ENCODE results near the gene ICOS.
"Not testable (repeated sequence)": the region's sequence is repeated elsewhere in the genome, so short reads cannot be mapped to it uniquely, and the experiment has no call there.

The ICOS gene

GRCh38 chr2:203973676-203974075 lies 37.1 kb downstream of the ICOS start:
- ATAC-seq (ENCODE audit: low read depth) (no peak), DNase-seq (ENCODE audit: low spot score) (no peak)
- H3K4me1 ChIP-seq (ENCODE audit: insufficient read depth, poor library complexity, severe bottlenecking): no peaks in the 10 kb centered on the region
- TF ChIP-seq CTCF (IDR thresholded peaks at IDR 0.05; ENCODE audit: poor library complexity, severe bottlenecking): no peak
- H3K36me3 ChIP-seq (ENCODE audit: low read depth): no peaks in the 10 kb centered on the region
- no peak overlapping the region for H3K27ac ChIP-seq (ENCODE audit: poor library complexity, severe bottlenecking)
- no peak overlapping the region for H3K4me3 ChIP-seq (ENCODE audit: severe bottlenecking)
- no peaks in the 10 kb centered on the region for H3K9me3 ChIP-seq (ENCODE audit: severe bottlenecking)
- no peaks in the 10 kb centered on the region for H3K27me3 ChIP-seq (ENCODE audit: insufficient read depth, poor library complexity, severe bottlenecking)

- ATAC-seq (ENCODE audit: low read depth) (no peak), DNase-seq (ENCODE audit: low spot score) (no peak)
- Histone ChIP-seq H3K27ac (ENCODE audit: poor library complexity, severe bottlenecking) (no peak overlapping the region), H3K4me1 (ENCODE audit: insufficient read depth, poor library complexity, severe bottlenecking) (no peaks in the 10 kb centered on the region), H3K4me3 (ENCODE audit: severe bottlenecking) (no peak overlapping the region), H3K9me3 (ENCODE audit: severe bottlenecking) (no peaks in the 10 kb centered on the region), H3K36me3 (ENCODE audit: low read depth) (no peaks in the 10 kb centered on the region), H3K27me3 (ENCODE audit: insufficient read depth, poor library complexity, severe bottlenecking) (no peaks in the 10 kb centered on the region)
- no peak for TF ChIP-seq CTCF (IDR thresholded peaks at IDR 0.05; ENCODE audit: poor library complexity, severe bottlenecking)
These were observed 39.3 kb downstream of the ICOS start for GRCh38 chr2:203975912-203976311.

GRCh38 chr2:203982276-203982675 lies 45.7 kb downstream of the ICOS start:
- H3K36me3 ChIP-seq (ENCODE audit: low read depth): no peaks in the 10 kb centered on the region
- no peaks in the 10 kb centered on the region for H3K27me3 ChIP-seq (ENCODE audit: insufficient read depth, poor library complexity, severe bottlenecking)
- ATAC-seq (ENCODE audit: low read depth) (no peak), DNase-seq (ENCODE audit: low spot score) (no peak)
- no peak overlapping the region for H3K4me3 ChIP-seq (ENCODE audit: severe bottlenecking)
- no peaks in the 10 kb centered on the region for H3K9me3 ChIP-seq (ENCODE audit: severe bottlenecking)
- no peaks in the 10 kb centered on the region for H3K4me1 ChIP-seq (ENCODE audit: insufficient read depth, poor library complexity, severe bottlenecking)
- H3K27ac ChIP-seq (ENCODE audit: poor library complexity, severe bottlenecking): no peak overlapping the region
- no peak for TF ChIP-seq CTCF (IDR thresholded peaks at IDR 0.05; ENCODE audit: poor library complexity, severe bottlenecking)

GRCh38 chr2:203983064-203983715 lies 46.6 kb downstream of the ICOS start:
- H3K36me3 ChIP-seq (ENCODE audit: low read depth): no peaks in the 10 kb centered on the region
- no peaks in the 10 kb centered on the region for H3K27me3 ChIP-seq (ENCODE audit: insufficient read depth, poor library complexity, severe bottlenecking)
- no peak overlapping the region for H3K4me3 ChIP-seq (ENCODE audit: severe bottlenecking)
- H3K27ac ChIP-seq (ENCODE audit: poor library complexity, severe bottlenecking): no peak overlapping the region
- TF ChIP-seq CTCF (IDR thresholded peaks at IDR 0.05; ENCODE audit: poor library complexity, severe bottlenecking): no peak
- no peaks in the 10 kb centered on the region for H3K4me1 ChIP-seq (ENCODE audit: insufficient read depth, poor library complexity, severe bottlenecking)
- no peaks in the 10 kb centered on the region for H3K9me3 ChIP-seq (ENCODE audit: severe bottlenecking)
- DNase-seq (ENCODE audit: low spot score) (no peak), ATAC-seq (ENCODE audit: low read depth) (no peak)

GRCh38 chr2:203985978-203986377 lies 49.4 kb downstream of the ICOS start:
- not testable (repeated sequence) for ATAC-seq (ENCODE audit: low read depth); DNase-seq (ENCODE audit: low spot score); H3K27me3 ChIP-seq (ENCODE audit: insufficient read depth, poor library complexity, severe bottlenecking)

More at GRCh38 chr2:203985978-203986377, 49.4 kb downstream of the ICOS start:
- not testable (repeated sequence) for H3K4me1 ChIP-seq (ENCODE audit: insufficient read depth, poor library complexity, severe bottlenecking); H3K27ac ChIP-seq (ENCODE audit: poor library complexity, severe bottlenecking); H3K4me3 ChIP-seq (ENCODE audit: severe bottlenecking); H3K36me3 ChIP-seq (ENCODE audit: low read depth); H3K9me3 ChIP-seq (ENCODE audit: severe bottlenecking)

Data from RWPE2 (cell line).